HFFc6 (cell line): Measurements from ENCODE around the gene NFATC2IP. TPM values are rescaled to one million over a fixed set of nuclear protein-coding genes. Genes with fewer than 3 reads are reported as not detected.

ENCODE experiments used
- DNase-seq: peaks from one replicate; pipeline ENCODE4 v3.0.0-alpha.2; 2018
- H3K27ac Mint-ChIP-seq: 2 replicates; pipeline ENCODE4 v1.8.0; 2020; ENCODE audit warnings: mild to moderate bottlenecking, mixed read lengths
- H3K27me3 Mint-ChIP-seq: 2 replicates; pipeline ENCODE4 v1.8.0; 2021; ENCODE audit warnings: mild to moderate bottlenecking, moderate library complexity, mixed read lengths; ENCODE audit not compliant: insufficient read depth
- H3K36me3 Mint-ChIP-seq: 2 replicates; pipeline ENCODE4 v1.8.0; 2021; ENCODE audit warnings: low read depth, mixed read lengths
- H3K4me1 Mint-ChIP-seq: 2 replicates; pipeline ENCODE4 v1.8.0; 2020; ENCODE audit warnings: low read depth, mixed read lengths
- H3K4me3 Mint-ChIP-seq: 2 replicates; pipeline ENCODE4 v1.8.0; 2020; ENCODE audit warnings: mild to moderate bottlenecking, moderate library complexity, mixed read lengths
- H3K9me3 Mint-ChIP-seq: 2 replicates; pipeline ENCODE4 v1.8.0; 2020; ENCODE audit warnings: mild to moderate bottlenecking, mixed read lengths
- CTCF ChIP-seq: fragments of 200-600 bp; sonication (generic); IDR thresholded peaks from 2 replicates; pipeline ENCODE4 v1.5.0; 2021; ENCODE audit warnings: antibody characterized with exemption, mild to moderate bottlenecking
- total RNA-seq, 6 experiments: library from RNA; stranded (reverse); fragmentation: NEBNext Ultra II Directional; extraction: Animal tissue kit (Norgen Biotek cat#: 25700); gene quantifications; 2 replicates in 1 of 6; 3 replicates in 5 of 6; pipeline ENCODE4 v1.2.3, GENCODE V29; 2021

The NFATC2IP gene
- total RNA-seq, 6 experiments from 2014 or later = 18.1 to 21.9 (median 19.9) TPM

- H3K27me3 Mint-ChIP-seq = no peaks in the 10 kb centered on the region; the same call in 1 of the 2 replicates
- H3K4me1 Mint-ChIP-seq = peaks cover 4% of the 10 kb centered on the region; the same call in 1 of the 2 replicates
- H3K4me3 Mint-ChIP-seq = no peak overlapping the region
- peaks cover 8% of the 10 kb centered on the region for H3K9me3 Mint-ChIP-seq
- H3K27ac Mint-ChIP-seq = no peak overlapping the region
- TF ChIP-seq CTCF = no peak
- no peak for DNase-seq
- H3K36me3 Mint-ChIP-seq = peaks cover 23% of the 10 kb centered on the region
Measured at GRCh38 chr16:28985211-28986041, 34.7 kb downstream of the NFATC2IP start.

GRCh38 chr16:28986046-28986445, 35.3 kb downstream of the NFATC2IP start:
- no peak overlapping the region for H3K4me3 Mint-ChIP-seq
- no peak for TF ChIP-seq CTCF
- H3K27me3 Mint-ChIP-seq = no peaks in the 10 kb centered on the region; the same call in 1 of the 2 replicates
- H3K9me3 Mint-ChIP-seq = peaks cover 8% of the 10 kb centered on the region
- H3K4me1 Mint-ChIP-seq = peaks cover 7% of the 10 kb centered on the region; the same call in 1 of the 2 replicates
- no peak for DNase-seq
- H3K36me3 Mint-ChIP-seq = peaks cover 20% of the 10 kb centered on the region
- no peak overlapping the region for H3K27ac Mint-ChIP-seq

GRCh38 chr16:28986492-28986891, 35.8 kb downstream of the NFATC2IP start:
- peaks cover 8% of the 10 kb centered on the region for H3K9me3 Mint-ChIP-seq
- TF ChIP-seq CTCF = no peak
- H3K27me3 Mint-ChIP-seq = no peaks in the 10 kb centered on the region; the same call in 1 of the 2 replicates
- H3K36me3 Mint-ChIP-seq = peaks cover 17% of the 10 kb centered on the region
- no peak overlapping the region for H3K4me3 Mint-ChIP-seq
- H3K4me1 Mint-ChIP-seq = peaks cover 7% of the 10 kb centered on the region; the same call in 1 of the 2 replicates
- no peak overlapping the region for H3K27ac Mint-ChIP-seq
- no peak for DNase-seq

- Mint-ChIP-seq H3K36me3 (peaks cover 10% of the 10 kb centered on the region), H3K4me1 (peaks cover 7% of the 10 kb centered on the region; the same call in 1 of the 2 replicates), H3K4me3 (no peak overlapping the region), H3K27me3 (peaks cover under 1% of the 10 kb centered on the region; the same call in 1 of the 2 replicates), H3K9me3 (peaks cover 8% of the 10 kb centered on the region), H3K27ac (no peak overlapping the region)
- no peak for TF ChIP-seq CTCF
- DNase-seq = no peak
Measured at GRCh38 chr16:28987170-28987853, 36.6 kb downstream of the NFATC2IP start.

- peaks cover 8% of the 10 kb centered on the region for H3K9me3 Mint-ChIP-seq
- no peak overlapping the region for H3K27ac Mint-ChIP-seq
- H3K36me3 Mint-ChIP-seq = peaks cover 10% of the 10 kb centered on the region
- no peak for TF ChIP-seq CTCF
- peaks cover 2% of the 10 kb centered on the region; the same call in 1 of the 2 replicates for H3K27me3 Mint-ChIP-seq
- no peak for DNase-seq
- H3K4me1 Mint-ChIP-seq = peaks cover 7% of the 10 kb centered on the region; the same call in 1 of the 2 replicates
- no peak overlapping the region for H3K4me3 Mint-ChIP-seq
Measured at GRCh38 chr16:28989363-28989762, 38.6 kb downstream of the NFATC2IP start.
